ENCODE measurements around the gene RHAG.

The RHAG gene

DNA sequence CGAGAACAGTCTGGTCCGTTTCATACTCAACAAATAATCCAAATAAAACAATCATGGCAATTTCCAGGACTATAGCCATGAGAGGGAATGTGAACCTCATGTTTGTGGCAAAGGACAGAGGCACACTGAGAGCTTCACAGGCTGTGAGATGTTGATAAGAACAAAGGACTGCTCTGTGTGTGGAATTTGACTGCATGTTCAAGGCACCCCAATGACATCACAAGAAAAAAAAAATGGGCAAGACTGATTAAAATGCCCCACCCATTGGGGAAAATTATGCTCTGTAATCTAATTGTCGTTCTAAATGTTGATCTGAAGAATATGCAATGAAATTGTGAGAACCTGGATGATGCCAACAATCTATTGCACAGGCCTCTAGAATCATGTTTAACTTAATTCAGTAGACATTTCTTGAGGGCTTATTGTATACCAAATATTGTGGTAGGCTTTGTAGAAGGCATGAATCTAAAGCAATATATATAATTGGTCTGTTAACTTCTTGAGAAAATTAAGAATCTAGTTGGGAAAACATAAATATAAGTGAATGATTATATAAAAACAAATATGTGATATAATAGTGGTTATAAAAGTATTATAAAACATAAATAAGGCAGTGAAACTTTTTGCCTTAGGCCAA is at the start of gene RHAG:
TSS of gene RHAG (minus strand) at position 127 of the 637 bp plus-strand sequence. CDS start at position 100, 27 bp downstream.
- DNase-seq (ENCODE audit: low read depth), result no peak
- TF ChIP-seq, protein P1, sequence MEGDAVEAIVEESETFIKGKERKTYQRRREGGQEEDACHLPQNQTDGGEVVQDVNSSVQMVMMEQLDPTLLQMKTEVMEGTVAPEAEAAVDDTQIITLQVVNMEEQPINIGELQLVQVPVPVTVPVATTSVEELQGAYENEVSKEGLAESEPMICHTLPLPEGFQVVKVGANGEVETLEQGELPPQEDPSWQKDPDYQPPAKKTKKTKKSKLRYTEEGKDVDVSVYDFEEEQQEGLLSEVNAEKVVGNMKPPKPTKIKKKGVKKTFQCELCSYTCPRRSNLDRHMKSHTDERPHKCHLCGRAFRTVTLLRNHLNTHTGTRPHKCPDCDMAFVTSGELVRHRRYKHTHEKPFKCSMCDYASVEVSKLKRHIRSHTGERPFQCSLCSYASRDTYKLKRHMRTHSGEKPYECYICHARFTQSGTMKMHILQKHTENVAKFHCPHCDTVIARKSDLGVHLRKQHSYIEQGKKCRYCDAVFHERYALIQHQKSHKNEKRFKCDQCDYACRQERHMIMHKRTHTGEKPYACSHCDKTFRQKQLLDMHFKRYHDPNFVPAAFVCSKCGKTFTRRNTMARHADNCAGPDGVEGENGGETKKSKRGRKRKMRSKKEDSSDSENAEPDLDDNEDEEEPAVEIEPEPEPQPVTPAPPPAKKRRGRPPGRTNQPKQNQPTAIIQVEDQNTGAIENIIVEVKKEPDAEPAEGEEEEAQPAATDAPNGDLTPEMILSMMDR (conservative IDR thresholded peaks at IDR 0.05; ENCODE audit: low read length), result no peak
- H3K4me3 ChIP-seq (ENCODE audit: low read length), result no peak within 1 kb of the TSS

GRCh38 chr6:49676671-49677281 is 40.1 kb upstream of the RHAG start:
- peak; percentile 5 for DNase-seq (ENCODE audit: low read depth)
- H3K4me3 ChIP-seq (ENCODE audit: low read length), result no peak overlapping the region
- TF ChIP-seq, protein P1 (conservative IDR thresholded peaks at IDR 0.05; ENCODE audit: low read length), result no peak

DNA sequence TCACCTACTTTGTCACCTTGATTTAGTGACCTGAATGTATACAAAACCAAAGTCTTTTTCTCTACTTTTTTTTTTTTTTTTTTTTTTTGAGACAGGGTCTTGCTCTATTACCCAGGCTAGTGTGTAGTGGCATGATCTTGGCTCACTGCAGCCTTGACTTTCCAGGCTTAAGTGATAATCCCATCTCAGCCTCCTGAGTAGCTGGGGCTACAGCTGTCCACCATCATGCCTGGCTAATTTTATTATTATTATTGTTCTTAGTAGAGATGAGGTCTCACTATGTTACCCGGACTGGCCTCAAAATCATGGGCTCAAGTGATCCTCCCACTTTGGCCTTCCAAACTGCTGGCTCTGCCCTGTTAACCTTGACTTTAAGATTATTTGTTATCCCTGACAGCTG is 39.2 kb upstream of the RHAG start:
- no peak for DNase-seq (ENCODE audit: low read depth)
- TF ChIP-seq, protein P1 (conservative IDR thresholded peaks at IDR 0.05; ENCODE audit: low read length), result no peak

DNA sequence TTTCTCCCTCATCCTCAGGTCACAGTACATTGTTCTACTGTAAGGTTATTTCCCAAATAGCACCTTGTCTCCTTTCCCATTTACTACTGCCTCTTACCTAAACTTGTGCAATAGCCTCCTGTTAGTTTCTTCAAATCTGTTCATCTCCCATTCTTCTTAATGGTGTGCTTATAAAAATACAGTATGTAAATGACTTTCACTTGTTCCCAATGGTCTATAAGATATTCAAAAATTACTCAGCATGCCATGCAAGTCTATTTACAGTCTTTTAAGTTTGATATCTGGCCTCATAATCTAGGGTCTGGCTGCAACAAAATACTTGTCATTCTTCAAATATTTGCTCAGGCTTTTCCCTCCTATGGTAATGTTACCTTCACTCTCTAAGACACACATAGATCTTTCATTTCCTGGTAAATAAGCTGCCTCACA is 31.5 kb upstream of the RHAG start:
- no peak for DNase-seq (ENCODE audit: low read depth)
- TF ChIP-seq, protein P1 (conservative IDR thresholded peaks at IDR 0.05; ENCODE audit: low read length), result no peak
- H3K4me3 ChIP-seq (ENCODE audit: low read length), result no peak overlapping the region

More for the DNA sequence above, 39.2 kb upstream of the RHAG start:
- H3K4me3 ChIP-seq (ENCODE audit: low read length), result no peak overlapping the region

- no peak overlapping the region for H3K4me3 ChIP-seq (ENCODE audit: low read length)
- no peak for DNase-seq (ENCODE audit: low read depth)
- TF ChIP-seq, protein P1 (conservative IDR thresholded peaks at IDR 0.05; ENCODE audit: low read length), result no peak
These were observed 30.5 kb upstream of the RHAG start for GRCh38 chr6:49666930-49667757.

DNA sequence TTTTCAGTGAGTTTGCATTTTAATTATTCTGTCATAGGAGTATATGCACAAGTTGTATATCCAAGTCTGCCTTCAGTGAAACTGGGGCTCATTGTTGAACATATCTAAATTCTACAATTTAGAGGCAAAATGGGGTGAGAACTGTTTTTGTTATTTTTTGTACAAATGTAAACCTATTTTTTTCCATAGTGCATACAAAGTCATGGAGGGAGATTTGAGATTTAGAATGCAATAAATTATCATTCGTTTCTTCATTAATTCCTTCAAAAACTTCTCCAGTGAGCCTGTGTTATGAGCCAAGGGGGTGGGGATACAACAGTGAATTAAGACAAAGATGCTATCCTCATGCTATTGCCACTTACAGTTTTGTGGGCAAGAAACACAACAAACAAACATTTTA is 29.8 kb upstream of the RHAG start:
- no peak overlapping the region for H3K4me3 ChIP-seq (ENCODE audit: low read length)
- DNase-seq (ENCODE audit: low read depth), result no peak
- TF ChIP-seq, protein P1 (conservative IDR thresholded peaks at IDR 0.05; ENCODE audit: low read length), result no peak
